NCI-H524 treated with DMSO at 0.1 percent for 48 hours (cell line): ENCODE results near the gene SPINT1.
A peak's percentile ranks its signal among the peaks of the same experiment; 100 is the strongest.

ENCODE experiments used
- DNase-seq: peaks from one replicate; lab custom pipeline; 2025; lab: John Stamatoyannopoulos, UW

SPINT1 gene

GRCh38 chr15:40828447-40829036, 15.3 kb upstream of the SPINT1 start, which contains the start of gene PPP1R14D:
PPP1R14D (minus strand) TSS chr15:40828708; CDS start chr15:40828641, 67 bp downstream.
- DNase-seq = no peak

GRCh38 chr15:40829115-40829514, 14.7 kb upstream of the SPINT1 start:
- no peak for DNase-seq

GRCh38 chr15:40830884-40831283, 13.0 kb upstream of the SPINT1 start:
- DNase-seq = no peak

- no peak for DNase-seq
Measured at GRCh38 chr15:40831861-40832260, 12.0 kb upstream of the SPINT1 start.

GRCh38 chr15:40832903-40833302, 10.9 kb upstream of the SPINT1 start:
- DNase-seq = no peak

- no peak for DNase-seq
Measured at GRCh38 chr15:40836020-40836419, 7.8 kb upstream of the SPINT1 start.

GRCh38 chr15:40838756-40839155, 5.1 kb upstream of the SPINT1 start:
- no peak for DNase-seq

- no peak for DNase-seq
Measured at GRCh38 chr15:40841741-40842140, 2.1 kb upstream of the SPINT1 start.

- DNase-seq = no peak
Measured at GRCh38 chr15:40843261-40843884, 475 bp upstream of the SPINT1 start.

GRCh38 chr15:40844696-40845030, 815 bp downstream of the SPINT1 start:
- DNase-seq = no peak

- no peak for DNase-seq
Measured at GRCh38 chr15:40845036-40845435, 1.2 kb downstream of the SPINT1 start.

GRCh38 chr15:40845511-40846284, 1.9 kb downstream of the SPINT1 start:
- no peak for DNase-seq

GRCh38 chr15:40846841-40847222, 3.0 kb downstream of the SPINT1 start:
- no peak for DNase-seq

- no peak for DNase-seq
Measured at GRCh38 chr15:40847223-40847961, 3.5 kb downstream of the SPINT1 start.

GRCh38 chr15:40850576-40851112, 6.8 kb downstream of the SPINT1 start:
- DNase-seq = no peak

GRCh38 chr15:40852529-40852928, 8.7 kb downstream of the SPINT1 start:
- no peak for DNase-seq

GRCh38 chr15:40853241-40853890, 9.5 kb downstream of the SPINT1 start:
- no peak for DNase-seq

GRCh38 chr15:40854161-40854560, 10.3 kb downstream of the SPINT1 start:
- no peak for DNase-seq

GRCh38 chr15:40855706-40856234, 11.9 kb downstream of the SPINT1 start:
- DNase-seq = no peak

- no peak for DNase-seq
Measured at GRCh38 chr15:40856746-40857145, 12.9 kb downstream of the SPINT1 start.

GRCh38 chr15:40857601-40858341, 13.9 kb downstream of the SPINT1 start:
- DNase-seq = peak; percentile 31
